SK-MEL-5 (cell line): Measurements from ENCODE around the gene STRN3. TPM values are rescaled to one million over a fixed set of nuclear protein-coding genes. Genes with fewer than 3 reads are reported as not detected.
"Not testable (repeated sequence)": the region's sequence is repeated elsewhere in the genome, so short reads cannot be mapped to it uniquely, and the experiment has no call there.

Experiments
- DNase-seq: peaks from one replicate; pipeline ENCODE4 v3.0.0-alpha.2; 2016; ENCODE audit warnings: low read depth, low spot score
- in situ Hi-C: cut with HindIII; loops from 2 replicates; pipeline ENCODE4 v1.10.0; 2016; ENCODE audit warnings: low sequenced_read_pairs, high pct_unique_total_duplicates, low pct_unique_long_range_greater_than_20kb
- total RNA-seq: library from RNA; depleted of rRNA; stranded (reverse); fragments of >200 nt; shearing (Covaris generic); gene quantifications from 2 replicates; pipeline ENCODE4 v1.2.3, GENCODE V29; 2014

Gene STRN3
- total RNA-seq, 1 experiment from 2014 or later, result 35.8 TPM

DNA sequence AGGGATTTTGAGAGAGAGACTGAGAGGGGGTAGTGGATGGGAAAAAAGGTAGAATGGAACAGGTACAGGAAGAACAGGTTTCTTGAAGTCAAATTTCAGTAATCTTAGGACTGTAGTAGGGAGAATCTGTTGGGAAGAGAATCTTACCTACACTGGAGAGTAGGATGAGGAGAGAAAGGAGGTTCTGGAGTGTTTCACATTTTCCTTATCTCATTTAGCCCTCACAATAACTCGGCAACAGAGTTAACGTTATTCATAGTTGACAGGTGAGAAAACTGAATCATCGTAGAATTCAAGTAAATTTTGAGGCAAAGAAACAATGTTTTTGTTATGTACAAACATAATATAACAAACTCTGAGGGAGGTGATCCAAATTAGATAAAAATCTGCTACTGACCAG lies 17.2 kb upstream of the STRN3 start:
- no peak for DNase-seq
- in situ Hi-C loops, result no loop called here

DNA sequence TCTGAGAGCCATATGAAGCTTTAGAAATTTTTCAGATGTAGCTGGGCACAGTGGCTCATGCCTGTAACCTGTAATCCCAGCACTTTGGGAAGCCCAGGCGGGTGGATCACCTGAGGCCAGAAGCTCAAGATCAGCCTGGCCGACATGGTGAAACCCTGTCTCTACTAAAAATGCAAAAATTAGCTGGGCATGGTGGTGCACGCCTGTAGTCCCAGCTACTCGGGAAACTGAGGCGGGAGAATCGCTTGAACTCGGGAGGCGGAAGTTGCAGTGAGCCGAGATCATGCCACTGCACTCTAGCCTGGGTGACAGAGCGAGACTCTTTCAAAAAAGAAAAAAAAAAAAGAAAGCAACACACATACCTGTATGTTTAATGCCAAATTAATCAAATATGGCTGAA lies 16.7 kb upstream of the STRN3 start:
- in situ Hi-C loops, DNase-seq: not testable (repeated sequence)

GRCh38 chr14:31042300-31042699 lies 16.1 kb upstream of the STRN3 start:
- DNase-seq, result no peak
- in situ Hi-C loops, result no loop called here

- no peak for DNase-seq
Measured at GRCh38 chr14:31038521-31039166, 12.5 kb upstream of the STRN3 start.

DNA sequence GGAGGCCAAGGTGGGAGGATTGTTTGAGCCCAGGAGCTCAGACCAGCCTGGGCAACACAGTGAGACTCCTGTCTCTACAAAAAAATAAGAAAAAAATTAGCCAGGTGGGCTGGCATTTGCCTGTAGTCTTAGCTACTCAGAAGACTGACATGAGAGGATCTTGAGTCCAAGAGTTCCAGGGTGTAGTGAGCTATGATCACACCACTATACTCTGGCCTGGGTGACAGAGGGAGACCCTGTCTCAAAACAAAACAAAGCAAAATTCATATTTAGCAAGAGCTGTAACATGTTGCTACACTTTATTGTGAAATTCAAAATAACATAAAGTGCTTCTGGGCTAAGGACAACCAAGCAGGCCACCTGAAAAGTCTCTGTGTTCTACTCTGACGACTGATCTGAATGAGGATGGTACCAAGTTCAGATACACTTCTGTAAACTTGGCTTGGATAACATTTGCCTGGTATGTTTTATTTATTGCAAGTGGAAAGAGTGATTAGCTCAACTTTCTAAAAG lies 11.6 kb upstream of the STRN3 start:
- no peak for DNase-seq
- in situ Hi-C loops, result no loop called here

More at GRCh38 chr14:31038521-31039166, 12.5 kb upstream of the STRN3 start:
- in situ Hi-C loops, result no loop called here

DNA sequence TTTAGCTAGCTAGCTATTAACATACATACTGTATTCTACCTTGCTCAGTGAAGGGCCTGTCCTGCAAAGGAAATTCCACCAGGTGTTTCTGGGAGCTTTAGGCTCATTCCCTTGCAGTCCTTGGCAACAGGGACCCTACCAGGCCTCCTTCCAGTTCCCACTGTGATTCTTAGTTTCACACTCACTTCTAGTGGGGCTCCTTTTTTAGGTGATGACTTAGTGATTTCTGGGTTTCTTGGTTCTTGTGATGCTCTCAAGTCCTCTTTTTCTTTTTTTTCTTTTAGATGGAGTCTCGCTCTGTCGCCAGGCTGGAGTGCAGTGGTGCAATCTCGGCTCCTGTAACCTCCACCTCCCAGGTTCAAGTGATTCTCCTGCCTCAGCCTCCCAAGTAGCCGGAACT lies 10.4 kb upstream of the STRN3 start:
- no peak for DNase-seq
- in situ Hi-C loops, result no loop called here

DNA sequence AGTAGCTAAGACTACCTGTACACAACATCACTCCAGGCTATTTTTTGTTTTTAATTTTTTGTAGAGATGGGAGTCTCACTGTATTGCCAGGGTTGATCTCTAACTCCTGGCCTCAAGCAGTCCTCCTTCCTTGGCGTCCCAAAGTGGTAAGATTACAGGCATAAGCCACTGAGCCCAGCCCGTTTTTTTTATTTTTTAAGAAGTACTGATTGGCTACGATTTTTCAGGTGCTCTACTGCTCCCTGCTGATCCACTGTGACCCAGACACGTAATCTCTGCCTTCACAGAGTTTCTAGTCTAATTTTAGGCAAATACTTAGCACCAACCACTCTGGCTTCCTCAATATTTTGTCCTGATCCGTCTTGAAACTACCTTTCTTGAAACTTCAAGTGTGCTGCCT lies 4.3 kb upstream of the STRN3 start:
- in situ Hi-C loops, result no loop called here
- DNase-seq, result no peak

GRCh38 chr14:31029016-31029970 lies 3.1 kb upstream of the STRN3 start:
- no peak for DNase-seq
- in situ Hi-C loops, result no loop called here

DNA sequence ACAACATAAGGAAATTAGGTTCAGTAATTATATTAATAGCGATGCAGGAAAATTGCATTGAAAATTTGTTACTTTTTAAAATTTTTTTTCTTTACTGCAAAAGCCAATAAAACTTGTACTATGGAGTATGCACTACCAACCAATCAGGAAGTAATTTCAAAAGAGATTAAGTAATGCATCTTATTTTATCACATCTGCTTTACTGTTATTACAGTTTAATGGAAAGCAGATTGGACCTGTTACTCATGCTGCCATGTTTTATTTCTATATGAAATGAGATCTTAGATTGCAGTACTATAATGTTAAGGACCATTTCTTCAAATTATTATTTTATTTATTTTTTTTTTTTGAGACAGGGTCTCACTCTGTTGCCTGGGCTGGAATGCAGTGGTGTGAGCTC lies 1.7 kb upstream of the STRN3 start:
- in situ Hi-C loops, result no loop called here
- DNase-seq, result no peak

GRCh38 chr14:31026450-31027235 lies 464 bp upstream of the STRN3 start:
- DNase-seq, result peak; percentile 96
- in situ Hi-C loops, result no loop called here

GRCh38 chr14:31025367-31026076 lies 657 bp downstream of the STRN3 start, which contains the start of gene AP4S1:
AP4S1 (plus strand) TSS chr14:31025649; CDS start chr14:31066197, 40,548 bp downstream.
- DNase-seq, result peak; percentile 26

GRCh38 chr14:31024577-31025366 lies 1.4 kb downstream of the STRN3 start:
- DNase-seq, result no peak
- in situ Hi-C loops, result no loop called here

More at GRCh38 chr14:31025367-31026076, 657 bp downstream of the STRN3 start, which contains the start of gene AP4S1:
- in situ Hi-C loops, result no loop called here

DNA sequence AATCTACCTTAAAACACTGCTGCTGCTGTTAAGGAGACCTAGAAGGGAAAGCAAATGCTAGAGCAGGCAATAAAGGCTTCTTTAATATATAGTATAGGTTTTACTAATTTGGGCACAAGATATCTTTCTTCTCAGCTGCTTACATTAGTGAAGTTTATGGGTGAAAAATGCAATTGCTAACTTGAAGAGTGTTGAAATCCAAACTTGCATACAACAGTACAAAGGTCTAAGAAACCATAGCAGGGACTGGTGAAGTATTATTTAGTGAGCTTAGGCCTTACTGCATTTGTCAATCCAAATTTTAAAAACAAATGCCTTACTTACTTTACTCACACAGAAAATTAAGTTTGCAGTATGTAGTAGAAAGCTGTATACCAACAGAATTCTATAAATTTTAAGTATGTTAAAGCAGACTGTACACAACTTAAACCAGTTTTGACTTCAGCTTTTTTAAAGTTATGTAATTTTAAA lies 2.1 kb downstream of the STRN3 start:
- DNase-seq, result no peak
- in situ Hi-C loops, result no loop called here

DNA sequence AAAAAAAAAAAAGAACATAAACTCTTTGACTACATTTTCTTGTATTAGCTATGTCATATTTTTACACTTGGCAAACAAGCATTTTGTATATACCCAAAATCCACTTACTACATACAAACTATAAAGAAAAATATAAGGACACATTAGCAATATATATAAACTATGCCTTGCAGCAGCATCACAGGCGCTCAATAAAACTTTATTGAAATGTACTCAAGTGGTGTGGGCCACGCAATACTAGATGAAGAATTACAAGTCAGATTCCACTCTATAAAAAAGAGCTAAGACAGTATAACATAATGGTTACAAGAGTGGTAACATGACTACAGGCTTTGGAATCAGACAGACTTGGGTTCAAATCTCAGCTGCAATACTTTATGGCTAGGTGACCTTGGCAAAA lies 3.8 kb downstream of the STRN3 start:
- in situ Hi-C loops, result no loop called here
- DNase-seq, result no peak

GRCh38 chr14:31021576-31021949 lies 4.6 kb downstream of the STRN3 start:
- no peak for DNase-seq
- in situ Hi-C loops, result no loop called here

- in situ Hi-C loops, result no loop called here
- peak; percentile 54 for DNase-seq
Measured at GRCh38 chr14:31020834-31021575, 5.2 kb downstream of the STRN3 start.
